H54 (cell line): ENCODE data around the gene DUSP14.
"Not testable (repeated sequence)": the region's sequence is repeated elsewhere in the genome, so short reads cannot be mapped to it uniquely, and the experiment has no call there.

Experiments used
- DNase-seq: peaks from one replicate; pipeline ENCODE4 v3.0.0; 2011; ENCODE audit warnings: low spot score, mixed read lengths; ENCODE audit not compliant: insufficient read length
- FAIRE-seq: peaks from 3 replicates; lab custom pipeline; 2011; peaks lifted over from hg19 to GRCh38; lab: Jason Lieb, UNC
- POLR2A ChIP-seq: IDR thresholded peaks from 2 replicates; pipeline ENCODE4 v1.6.1; 2011; ENCODE audit warnings: low read depth, mild to moderate bottlenecking, low read length

Gene DUSP14

DNA sequence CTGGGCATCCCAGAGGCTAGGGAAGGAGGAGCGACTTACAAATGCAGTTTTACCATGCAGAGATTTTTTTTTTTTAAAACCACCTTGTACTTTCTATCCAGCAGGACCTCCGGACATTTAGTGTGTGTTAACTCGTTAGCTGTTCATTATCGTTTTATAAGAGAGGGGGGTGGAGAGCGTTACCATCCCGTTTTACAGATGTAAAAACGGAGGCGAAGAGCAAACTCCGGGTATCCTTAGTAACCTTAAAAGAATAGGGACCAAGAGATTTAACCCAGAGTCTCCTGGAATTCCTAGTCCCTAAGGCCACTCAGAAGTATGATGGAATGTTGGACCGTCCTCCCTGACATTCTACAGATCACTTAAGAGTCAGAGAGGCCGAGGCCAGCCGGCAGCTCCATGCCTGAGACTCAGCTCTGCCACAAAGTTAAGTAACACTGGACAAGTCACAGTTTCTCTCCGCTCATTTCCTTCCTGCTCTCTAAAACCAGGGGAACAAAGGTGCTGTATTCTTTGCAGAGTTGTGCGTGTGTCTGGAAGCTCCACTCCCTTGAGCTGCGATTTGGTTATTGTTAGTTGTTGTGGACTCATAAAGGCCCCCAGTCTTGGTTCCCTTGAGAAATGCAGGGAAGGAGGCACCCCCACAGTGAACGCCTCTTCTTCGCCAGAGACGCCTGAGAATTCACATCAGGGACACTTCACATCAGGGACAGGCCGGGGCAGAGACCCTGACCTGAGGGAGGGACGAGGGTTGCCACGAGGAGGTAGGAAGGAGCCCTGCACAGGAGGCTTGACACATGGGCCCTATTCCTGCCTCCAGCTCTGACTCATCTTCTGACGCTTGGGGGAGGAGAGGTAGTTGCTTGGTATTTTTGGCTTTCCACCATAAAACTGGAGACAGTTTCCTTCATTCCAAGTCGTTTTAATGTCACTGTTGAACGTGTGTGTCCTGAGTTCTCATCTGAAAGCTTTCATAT, 1.2 kb downstream of the DUSP14 start:
- peak; percentile 90 for DNase-seq
- no peak for FAIRE-seq
- TF ChIP-seq POLR2A = peak; percentile 51

GRCh38 chr17:37492167-37492566, 2.5 kb downstream of the DUSP14 start:
- no peak for FAIRE-seq

DNA sequence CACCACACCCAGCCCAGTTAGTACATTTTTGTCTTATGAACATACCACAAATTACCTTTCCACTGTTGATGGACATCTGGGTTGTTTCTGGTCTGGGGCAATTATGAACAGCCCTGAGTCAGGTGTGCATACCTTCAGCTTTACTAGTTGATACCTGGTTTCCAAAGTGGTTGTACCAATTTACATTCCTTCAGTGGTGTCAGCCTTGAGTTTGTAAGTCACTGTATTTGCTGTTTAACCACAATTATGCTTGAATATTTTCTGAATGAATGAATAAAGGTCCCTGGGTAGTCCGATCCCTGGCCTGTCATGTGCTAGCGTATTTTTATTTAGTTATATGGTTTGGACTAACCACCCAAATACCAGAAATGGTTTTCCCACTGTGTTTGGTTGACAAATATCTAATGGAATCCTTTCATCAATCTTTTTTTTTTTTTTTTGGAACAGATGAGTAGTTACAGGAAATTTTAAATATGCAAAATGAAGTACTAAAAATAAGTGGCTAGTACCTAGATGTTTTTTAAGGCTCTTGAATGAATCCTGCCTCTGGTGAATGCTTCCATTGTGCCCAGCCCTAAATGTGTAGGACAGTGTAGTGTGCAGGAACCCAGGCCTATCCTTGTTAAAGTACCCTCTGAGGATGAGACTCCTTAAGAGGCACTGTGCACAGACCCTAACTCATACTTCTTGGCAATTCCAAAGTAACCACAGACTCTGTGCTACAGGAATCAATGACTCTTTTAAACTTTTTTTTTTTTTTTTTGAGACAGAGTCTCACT, 3.7 kb downstream of the DUSP14 start:
- DNase-seq = peak; percentile 71
- FAIRE-seq = no peak
- TF ChIP-seq POLR2A = no peak

More at GRCh38 chr17:37492167-37492566, 2.5 kb downstream of the DUSP14 start:
- TF ChIP-seq POLR2A = no peak
- no peak for DNase-seq

- DNase-seq (no peak), FAIRE-seq (no peak)
- TF ChIP-seq POLR2A = no peak
These were observed 4.7 kb downstream of the DUSP14 start for GRCh38 chr17:37494401-37494831.

DNA sequence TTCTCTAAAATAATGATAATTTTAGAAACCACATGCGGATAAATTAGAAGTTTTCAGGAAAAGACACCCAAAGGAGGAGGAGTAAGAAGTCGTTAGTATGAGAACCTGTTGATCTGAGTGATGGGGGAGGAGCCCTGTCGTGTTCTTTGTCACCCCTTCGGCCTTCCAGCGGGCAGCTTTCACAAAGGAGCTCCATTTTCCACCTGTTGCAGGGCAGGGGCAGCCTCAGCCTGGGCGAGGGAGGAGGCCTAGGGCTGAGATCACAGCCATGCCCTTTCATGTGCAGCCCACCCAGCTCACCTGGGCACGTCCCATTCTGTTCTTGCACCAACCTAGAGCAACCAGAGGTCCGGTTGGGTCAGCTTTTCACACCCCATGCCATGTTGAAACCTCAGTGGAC, 5.3 kb downstream of the DUSP14 start:
- no peak for DNase-seq
- no peak for FAIRE-seq
- TF ChIP-seq POLR2A = no peak

- TF ChIP-seq POLR2A = no peak
- FAIRE-seq (no peak), DNase-seq (no peak)
These were observed 10.7 kb downstream of the DUSP14 start for GRCh38 chr17:37500378-37500777.

GRCh38 chr17:37502009-37502936, 12.6 kb downstream of the DUSP14 start:
- DNase-seq (no peak), FAIRE-seq (no peak)
- no peak for TF ChIP-seq POLR2A

DNA sequence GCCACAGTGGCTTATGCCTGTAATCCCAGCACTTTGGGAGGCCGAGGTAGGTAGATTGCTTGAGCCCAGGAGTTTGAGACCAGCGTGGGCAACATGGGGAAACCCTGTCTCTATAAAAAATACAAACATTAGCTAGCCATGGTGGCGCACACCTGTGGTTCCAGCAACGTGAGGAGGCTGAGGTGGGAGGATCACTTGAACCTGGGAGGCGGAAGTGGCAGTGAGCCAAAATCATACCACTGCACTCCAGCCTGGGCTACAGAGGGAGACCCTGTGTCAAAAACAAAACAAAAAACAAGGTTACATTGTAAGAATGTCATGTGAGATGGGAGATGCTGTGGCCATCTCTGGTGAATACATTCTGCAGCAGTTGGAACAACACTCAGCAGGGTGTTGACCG, 13.5 kb downstream of the DUSP14 start:
- no peak for TF ChIP-seq POLR2A
- DNase-seq = no peak
- FAIRE-seq = no peak

DNA sequence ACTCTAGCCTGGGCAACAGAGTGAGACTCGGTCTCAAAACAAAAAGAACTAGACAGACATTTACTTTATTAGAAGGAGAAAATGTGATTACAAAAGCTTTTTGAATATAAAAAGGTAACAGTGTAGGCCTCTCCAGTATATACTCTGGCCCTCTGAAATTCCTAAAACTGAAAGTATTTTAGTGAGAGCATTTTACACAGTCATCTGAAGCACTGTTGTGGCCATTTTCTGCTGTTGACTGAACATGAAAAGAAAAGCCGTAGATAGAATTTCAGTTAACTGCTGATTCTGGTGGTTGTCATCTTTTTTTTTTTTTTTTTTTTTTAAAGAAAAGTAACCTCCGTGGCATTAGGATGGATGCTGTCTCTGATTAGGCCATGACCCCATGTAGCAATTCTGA, 15.6 kb downstream of the DUSP14 start:
- TF ChIP-seq POLR2A = no peak
- DNase-seq (no peak), FAIRE-seq (no peak)

DNA sequence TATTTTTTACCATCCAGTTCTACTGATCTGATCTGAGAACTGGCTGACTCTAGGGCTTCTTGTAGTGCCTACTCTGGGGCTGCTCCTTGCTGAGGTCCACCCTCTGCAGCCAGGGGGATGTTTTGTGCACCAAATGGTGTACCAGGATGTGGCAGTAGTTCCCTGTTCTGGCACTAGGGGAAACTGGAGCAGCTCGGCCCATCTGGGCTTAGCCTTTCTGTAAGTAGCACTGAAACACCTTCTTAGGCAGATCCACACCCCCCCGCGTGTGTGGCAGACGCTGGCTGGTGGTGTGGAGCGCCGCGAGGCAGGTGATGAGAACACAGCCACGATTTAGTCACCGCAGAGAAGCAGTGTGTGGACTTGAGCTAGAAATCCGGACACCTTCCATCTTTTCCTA, 17.0 kb downstream of the DUSP14 start:
- FAIRE-seq (no peak), DNase-seq (no peak)
- no peak for TF ChIP-seq POLR2A

DNA sequence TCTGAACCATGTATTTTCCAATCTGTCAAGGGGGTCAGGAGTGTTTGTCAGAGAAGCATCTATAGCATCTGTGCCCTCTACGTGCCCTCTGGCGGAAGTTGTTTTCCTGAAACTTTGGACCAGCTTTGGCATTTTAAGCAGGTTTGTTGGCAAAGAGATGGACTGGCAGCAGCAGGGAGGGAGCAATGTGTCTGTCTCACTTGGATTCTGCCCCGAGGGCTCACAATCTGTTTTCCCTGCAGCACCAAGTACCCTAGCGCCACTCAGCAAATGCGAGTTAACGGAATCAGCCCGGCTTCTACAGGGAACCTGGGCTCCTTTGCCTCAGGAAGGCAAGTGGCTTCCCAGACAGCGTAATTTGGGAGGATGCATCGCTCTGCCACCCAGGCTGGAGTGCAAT, 17.4 kb downstream of the DUSP14 start:
- no peak for TF ChIP-seq POLR2A
- no peak for FAIRE-seq
- DNase-seq = no peak

GRCh38 chr17:37510056-37510455, 20.4 kb downstream of the DUSP14 start:
- no peak for TF ChIP-seq POLR2A
- DNase-seq = no peak
- no peak for FAIRE-seq

- not testable (repeated sequence) for FAIRE-seq
These were observed 22.0 kb downstream of the DUSP14 start for GRCh38 chr17:37511642-37512041.

More at GRCh38 chr17:37511642-37512041, 22.0 kb downstream of the DUSP14 start:
- not testable (repeated sequence) for DNase-seq
